NCI-H2227 (cell line): ENCODE measurements around the gene TUSC2.

Experiments used
- DNase-seq: peaks from one replicate; lab custom pipeline; 2025; ENCODE audit not compliant: unreplicated experiment; lab: John Stamatoyannopoulos, UW

Gene TUSC2, protein sequence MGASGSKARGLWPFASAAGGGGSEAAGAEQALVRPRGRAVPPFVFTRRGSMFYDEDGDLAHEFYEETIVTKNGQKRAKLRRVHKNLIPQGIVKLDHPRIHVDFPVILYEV

DNA sequence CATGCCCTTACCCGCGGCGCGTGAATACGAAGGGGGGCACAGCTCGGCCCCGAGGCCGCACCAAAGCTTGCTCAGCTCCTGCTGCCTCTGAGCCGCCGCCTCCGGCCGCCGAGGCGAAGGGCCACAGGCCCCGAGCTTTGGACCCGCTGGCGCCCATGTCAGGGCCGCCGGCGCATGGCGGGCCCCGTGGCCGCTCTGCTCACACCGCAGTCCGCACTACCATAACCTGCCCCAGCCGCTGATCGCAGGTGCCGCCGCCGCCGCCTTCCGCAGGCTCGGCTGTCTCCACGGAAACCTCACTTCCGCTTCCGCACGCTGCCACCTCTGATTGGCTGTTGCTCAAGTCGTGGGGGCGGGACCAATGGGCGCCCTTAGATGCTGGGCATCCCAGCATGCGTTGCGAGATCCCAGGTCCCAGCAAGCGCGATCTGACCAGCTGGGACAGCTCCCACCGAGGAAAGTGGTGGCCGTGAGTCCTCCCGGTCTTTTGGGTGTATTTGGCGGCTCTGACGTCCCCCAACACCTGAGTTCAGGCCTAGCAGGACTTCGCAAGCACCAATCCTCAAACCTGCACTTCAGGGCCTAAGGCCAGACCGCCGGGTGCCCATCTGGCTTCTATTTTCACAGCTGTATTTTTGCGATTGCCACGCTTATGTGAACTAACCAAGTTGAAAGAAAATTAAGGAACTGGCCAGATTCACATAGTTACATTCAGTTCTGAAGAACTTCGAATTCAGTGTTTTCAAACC lies at the start of gene TUSC2:
Gene TUSC2 (minus strand): TSS at position 281 of the 749 bp plus-strand sequence. CDS start 124 bp downstream, at position 157.
- DNase-seq = peak; percentile 96

DNA sequence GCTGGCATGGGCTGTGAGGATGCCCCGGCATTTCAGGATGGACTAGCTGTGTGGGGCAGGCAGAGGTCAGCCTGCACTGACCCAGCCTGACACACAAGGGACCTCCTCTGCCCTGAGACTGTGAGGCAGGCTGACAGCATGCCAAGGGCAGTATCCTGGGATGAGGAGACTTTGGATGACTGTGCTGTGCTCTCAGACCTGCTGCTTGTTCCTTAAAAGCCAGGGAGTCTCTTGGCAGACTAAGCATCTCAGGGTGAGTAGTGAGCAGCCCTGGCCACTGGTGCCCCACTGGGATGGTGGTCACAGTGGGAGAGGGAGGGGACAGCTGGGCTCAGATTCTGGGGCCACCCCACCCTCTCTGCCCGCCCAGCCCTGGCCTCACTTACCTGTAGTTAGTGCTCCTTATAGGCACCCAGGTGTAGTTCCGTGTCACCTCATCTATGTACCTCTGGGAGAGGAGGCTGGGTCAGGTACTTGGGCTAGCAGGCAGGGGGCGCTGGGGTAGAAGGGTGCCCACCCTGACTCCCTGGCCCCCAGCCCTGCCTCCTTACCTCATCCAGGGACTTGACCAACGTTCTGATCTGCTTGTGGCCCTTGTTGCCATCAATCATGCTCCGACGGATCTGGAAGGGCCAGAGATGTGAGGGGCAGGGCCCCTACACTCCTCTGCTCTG lies 47.4 kb upstream of the TUSC2 start:
- no peak for DNase-seq

DNA sequence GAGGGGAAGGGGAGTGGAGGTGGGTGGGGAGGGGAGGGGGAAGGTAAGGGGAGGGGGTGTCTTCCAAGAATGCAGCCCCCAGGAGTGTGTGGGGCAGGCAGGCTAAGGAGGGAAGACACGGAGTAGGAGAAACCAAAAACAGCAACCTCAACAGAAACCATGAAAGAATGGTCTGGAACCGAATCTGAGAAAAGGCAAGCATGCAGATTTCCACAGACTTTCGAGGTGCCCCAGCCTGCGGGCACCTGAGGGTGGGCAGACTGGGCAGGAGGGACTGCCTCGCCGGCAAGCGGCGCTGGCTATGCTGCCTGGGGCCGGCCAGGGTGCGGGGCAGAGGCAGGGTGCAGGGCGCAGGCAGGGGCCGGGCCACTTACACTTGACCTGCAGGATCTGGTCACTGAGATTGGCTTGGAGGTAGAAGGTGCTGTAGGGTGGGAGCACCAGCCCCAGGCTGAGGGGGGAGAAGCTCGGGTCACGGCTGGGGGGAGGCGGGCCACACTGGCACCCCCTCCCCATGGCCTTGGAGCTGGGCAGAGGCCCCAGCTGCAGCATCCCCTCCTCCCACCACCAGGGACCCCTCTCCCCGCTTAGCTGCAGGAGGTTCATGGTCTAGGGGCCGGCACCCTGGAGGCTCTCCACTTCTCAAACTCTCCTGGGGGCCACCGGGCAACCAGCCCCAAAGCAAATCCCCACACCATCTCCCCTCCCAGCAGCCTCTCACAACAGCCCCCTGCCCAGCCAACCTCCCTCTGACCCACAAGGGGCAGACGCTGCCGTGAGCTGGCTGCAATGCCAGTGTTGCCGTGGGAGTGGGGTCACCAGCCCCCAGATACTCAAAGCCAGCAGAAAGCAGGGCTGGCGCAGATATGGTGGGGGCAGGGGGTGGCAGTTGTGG lies 46.6 kb upstream of the TUSC2 start:
- DNase-seq = no peak

DNA sequence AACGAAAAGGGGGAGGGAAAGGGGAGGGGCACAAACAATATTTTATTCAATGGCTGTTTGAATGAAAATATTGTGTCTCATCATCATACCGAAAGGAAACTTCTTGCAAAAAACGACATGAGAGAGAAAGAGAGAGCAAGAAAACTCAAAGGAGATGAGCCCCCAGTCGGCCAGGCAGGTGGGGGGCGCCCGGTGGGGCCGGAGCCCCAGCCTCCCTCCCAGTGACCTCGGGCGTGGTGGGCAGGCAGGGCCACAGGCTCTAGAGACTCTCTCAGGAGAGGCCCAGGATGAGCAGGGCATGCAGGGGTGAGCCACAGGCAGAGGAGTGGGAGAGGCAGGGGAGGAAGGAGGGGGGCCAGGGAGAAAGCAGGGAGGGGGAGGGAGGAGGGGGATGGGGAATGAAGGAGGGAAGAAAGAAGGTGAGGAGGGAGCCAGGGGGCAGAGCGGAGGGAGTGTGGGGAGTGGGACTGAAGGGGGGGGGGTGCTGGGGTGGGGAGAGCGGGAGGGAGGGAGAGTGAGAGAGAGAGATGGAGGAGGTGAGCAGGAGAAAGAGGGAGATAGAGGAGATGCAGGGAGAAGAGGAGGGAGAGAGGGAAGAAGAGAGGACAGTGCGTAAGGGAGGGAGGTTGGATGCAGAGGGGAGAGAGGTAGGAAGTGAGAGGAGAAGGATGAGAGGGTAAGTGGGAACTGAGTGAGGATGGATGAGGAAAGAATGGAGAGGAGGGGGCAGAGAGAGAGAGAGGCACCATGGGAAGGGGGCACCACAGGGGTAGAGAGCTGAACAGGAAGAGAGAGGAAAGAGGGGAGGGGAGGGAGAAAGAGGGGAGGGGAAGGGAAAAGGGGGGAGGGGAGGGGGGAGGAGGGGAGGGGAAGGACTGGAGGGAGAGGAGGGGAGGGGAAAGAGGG lies 45.4 kb upstream of the TUSC2 start:
- no peak for DNase-seq

DNA sequence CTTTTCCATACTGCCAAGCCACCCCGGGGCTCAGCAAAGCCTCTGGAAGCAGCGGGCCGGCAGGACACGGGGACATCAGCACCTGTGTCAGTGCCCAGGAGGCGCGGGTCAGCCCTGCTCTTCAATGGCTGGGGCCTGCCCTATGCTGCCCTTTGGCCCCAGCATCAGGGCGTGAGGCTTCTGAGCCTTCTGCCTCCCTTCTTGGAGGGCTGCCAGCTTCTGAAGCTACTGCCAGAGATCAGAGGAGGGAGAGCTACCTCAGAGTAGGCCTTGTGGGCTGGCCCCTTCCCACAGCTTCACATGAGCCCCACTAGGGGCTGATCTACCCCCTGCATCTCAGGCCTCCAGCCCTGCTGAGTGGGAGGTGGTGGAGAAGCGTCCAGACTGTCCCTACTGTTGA lies 44.3 kb upstream of the TUSC2 start:
- peak; percentile 37 for DNase-seq

DNA sequence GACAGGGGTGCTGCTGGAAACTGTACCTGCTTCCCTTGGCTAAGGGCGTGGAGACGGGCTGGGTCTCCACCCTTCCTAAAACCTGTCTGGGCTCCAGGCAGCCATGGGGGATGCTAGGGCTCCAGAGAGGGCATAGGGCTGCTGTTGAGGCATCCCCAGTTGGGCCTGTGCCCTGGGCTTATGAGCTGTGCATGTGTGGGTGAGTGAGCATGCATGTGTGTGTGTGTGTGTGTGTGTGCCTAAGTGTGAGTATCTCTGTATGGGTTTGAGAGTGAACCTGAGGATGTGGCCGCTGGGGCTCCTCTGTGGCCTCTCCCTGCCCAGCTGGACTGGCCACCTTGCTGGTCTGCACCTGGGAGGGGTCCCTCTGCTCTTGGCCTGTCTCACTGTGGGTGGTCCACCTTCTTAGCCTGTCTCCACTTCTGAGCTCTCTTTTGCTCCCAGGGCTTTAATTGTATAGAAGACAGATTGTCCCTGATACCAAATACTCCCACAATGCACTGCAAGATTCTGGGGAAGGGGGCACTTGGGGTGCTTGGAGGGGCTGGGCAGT lies 43.2 kb upstream of the TUSC2 start:
- no peak for DNase-seq

DNA sequence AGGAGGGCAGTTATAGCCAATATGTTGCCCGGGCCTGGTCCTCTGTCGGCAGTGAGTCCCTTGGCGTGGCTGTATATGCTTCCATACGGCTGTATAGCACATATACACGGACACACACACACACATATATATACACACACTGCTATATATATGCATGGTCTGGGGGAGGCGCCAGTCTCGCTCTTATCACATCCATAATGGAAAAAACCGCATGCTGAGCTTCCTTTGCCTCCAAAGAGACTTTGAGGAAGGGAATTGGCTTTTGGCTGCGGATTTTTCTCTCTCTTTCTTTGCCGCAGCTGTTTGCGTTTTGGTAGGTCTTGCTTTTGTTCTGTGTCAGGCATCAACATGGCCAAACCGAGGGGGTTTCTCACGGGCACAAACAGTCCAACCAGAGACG lies 42.6 kb upstream of the TUSC2 start:
- peak; percentile 48 for DNase-seq

DNA sequence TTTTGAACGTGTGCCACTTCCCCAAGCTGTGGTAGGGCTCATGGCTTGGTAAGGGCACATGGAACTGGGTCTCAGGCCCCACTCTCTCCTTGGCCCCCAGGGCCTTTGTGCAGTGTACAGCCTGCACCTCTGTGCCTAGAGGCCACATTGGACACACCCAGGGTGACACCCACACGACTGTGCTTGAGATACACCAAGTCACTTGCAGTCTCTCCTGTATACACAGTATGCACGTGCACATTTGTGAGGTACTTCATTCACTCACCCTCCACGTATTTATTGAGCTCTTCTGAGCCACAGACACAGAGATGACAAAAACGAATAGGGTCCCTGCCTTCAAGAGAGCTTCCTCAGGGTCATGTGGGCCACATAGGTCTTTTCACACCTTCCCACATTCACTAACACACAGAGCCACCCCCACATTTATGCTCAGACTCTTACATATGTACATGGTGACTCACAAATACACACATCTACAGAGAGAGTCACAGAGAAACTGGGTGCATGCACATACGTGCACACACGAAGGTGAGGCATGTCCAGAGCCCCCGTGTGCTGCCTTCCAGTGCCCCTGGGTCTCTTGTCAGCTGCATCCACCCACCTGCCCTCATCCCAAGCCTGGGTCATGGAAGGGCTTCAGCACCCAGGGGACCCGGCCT lies 41.1 kb upstream of the TUSC2 start:
- DNase-seq = no peak

DNA sequence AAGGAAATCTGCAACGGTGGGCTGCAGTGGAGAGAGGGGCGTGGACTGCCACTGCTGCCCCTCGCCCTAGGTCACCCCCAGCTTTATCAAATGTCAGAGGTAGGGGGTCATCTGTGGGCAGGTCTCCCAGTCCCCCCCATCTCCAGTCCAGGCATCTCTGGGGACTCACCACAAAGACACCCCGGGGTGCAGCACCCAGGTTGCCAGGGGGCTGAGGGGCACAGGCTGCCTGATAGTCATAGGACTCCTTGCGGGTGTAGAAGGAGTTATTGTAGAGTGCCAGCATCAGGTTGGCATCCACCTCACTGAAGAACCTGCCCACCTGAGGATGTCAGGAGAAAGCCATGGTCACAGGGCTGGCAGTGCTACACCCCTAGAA lies 37.8 kb upstream of the TUSC2 start:
- no peak for DNase-seq

DNA sequence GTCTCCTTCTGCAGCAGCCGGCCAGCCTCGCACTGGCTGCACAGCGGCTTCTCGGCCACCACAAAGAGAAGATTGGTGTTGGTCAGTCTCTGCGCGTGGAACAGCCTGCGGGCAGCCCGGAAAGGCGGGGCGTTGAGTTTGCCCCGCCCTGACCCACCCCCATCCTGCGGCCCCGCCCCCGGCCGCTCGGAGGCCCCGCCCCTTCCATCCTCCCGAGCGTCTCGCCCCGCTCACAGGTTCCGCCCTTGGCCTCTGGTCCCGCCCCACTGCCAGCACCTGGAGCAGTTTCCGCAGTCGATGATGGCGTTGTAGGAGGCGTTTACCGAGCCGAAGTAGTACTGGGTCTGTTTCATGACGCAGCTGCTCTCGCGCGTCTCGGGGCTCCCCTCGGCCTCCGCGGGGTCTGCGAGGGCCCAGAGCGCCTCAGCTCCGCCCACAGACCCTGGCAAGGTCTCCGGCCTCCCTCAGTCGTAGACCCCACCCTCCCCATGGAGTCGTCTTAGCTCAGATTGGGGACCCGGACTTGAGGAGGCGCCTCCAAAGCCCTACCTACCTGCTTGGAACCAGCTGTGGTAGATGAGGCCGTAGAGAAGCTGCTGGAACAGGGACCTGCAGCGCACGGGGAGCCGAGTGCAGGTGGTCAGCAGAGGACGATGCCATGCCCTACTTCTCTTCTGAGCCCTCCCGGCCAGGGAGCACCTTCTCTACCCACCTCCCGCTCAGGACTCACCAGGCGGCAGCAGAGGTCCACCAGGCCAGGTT lies 37.2 kb upstream of the TUSC2 start:
- DNase-seq = peak; percentile 86

DNA sequence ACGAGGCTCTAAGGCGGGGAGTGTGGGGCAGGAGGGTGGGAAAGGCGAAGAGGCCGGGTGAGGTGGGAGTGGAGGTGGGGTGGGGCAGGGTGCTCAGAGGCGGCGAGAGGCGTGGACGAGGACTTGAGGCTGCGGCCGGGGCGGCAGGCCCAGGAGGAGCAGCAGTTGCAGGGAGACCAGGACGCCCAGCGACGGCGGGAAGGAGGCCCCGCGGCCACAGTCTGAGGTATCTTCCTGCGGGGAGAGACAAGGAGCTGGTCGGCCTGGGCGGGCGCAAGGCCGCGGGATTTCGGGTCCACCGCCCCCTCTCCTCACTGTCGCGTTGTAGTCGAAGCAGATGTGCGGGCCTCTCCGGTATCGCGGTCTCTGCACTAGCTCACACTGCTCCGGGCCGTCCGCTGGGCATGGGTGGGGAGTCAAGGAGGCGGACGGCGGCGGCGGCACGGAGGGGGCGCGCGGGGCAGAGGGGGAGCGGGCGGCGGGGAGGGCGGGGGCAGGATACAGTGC lies 36.6 kb upstream of the TUSC2 start:
- peak; percentile 63 for DNase-seq

DNA sequence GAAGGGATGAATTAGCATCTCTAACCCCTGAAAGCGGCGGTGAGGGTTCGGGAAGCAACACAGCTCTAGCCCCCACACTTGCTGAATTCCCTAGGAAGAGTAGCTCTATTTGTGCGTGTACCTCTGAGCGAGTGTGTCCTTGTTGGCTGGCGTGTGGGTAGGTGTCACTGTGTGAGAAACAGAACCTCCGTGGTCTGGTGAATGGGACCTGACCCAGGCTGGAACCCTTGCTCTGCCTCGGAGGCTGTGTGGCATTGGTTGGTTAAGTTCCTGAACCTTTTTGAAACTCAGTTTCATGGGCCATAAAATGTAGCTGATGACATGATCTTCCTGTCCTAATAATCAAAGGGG lies 31.7 kb upstream of the TUSC2 start:
- DNase-seq = no peak

DNA sequence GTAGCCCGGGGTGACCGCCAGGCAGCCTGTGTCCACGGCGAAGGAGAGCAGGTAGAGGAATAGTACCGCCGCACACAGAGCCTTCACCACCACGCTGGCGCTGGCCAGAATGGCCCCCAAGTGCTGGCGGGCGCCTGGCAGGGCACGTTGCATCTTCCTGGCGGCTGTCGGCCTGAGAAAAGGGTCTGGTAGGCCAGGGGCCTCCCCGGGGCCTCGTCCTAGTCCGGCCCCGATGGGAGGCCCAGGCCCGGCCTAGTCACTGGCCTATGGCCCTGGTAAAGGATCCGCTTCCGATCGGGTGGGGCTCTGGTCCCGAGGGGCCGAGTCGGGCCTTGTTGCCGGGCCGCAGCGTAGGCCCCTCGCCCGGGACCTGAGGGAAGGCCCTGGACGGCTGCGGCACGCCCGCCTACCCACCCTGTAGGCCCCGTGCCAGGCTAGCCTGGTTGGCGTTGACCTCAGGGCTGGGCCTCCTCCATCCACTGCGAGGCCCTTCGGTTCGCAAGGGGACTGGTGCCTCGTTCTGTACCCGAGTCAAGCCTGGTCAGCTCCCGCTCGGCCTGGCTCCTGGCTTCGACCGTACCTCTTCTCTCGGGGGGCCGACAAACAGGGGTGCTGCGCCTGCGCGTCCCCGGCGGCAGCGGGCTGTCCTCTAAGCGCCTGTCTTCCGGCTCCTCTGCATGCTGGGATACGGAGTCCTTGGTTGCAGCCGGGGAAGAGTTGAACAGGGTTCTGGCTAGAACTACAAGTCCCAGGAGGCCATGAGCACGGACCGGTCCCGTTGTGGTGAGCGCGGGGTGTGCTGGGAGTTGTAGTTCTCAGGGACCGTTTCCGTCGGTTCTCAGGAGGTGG lies 31.1 kb upstream of the TUSC2 start, which contains the start of gene TMEM115:
Gene TMEM115 (minus strand): TSS at position 611 of the 849 bp plus-strand sequence. CDS start 458 bp downstream, at position 153.
- DNase-seq = peak; percentile 95

DNA sequence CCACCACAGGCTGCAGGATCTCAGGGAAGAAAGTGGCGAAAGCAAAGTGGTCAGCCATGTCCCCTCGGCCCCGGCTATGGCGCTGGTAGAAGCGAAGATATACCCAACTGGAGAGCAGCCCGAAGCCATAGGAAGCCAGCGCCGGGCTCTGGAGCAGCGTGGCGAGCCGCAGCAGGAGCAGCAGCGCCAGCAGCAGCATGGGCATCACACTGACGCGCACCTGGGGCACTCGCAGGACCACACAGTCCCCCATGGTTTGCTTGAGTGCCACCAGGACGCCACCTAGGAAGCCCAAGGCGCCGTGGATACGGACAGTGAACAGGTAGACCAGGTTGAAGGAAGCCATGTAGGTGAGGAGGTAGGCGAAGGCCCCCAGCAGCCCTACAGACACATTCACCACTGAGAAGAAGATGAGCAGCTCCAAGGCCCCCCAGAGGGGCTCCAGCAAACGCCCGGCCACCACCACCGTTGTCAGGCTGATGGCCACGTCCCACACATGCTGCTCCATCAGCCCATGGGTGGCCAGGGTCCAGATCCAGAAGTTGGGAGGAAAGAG lies 30.4 kb upstream of the TUSC2 start:
- DNase-seq = no peak

DNA sequence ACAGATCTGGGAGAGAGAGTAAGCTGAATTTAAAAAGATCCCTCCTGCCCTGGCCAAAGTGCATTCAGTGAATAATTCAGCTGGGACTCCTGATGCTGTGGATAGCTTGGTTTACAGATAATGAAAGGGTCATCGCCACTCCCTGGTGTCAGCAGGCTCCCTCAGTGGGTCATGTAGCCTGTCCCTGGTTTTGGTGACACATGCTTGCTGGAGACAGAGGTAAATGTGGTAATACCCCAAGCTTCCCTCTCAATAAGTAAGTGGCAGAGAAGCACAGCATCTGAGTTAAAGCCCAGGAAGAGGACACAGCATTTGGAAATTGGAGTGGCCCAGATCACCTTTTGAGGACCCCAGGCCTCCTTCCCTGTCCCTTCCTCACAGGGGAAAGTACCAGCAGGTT lies 29.5 kb upstream of the TUSC2 start:
- DNase-seq = no peak

DNA sequence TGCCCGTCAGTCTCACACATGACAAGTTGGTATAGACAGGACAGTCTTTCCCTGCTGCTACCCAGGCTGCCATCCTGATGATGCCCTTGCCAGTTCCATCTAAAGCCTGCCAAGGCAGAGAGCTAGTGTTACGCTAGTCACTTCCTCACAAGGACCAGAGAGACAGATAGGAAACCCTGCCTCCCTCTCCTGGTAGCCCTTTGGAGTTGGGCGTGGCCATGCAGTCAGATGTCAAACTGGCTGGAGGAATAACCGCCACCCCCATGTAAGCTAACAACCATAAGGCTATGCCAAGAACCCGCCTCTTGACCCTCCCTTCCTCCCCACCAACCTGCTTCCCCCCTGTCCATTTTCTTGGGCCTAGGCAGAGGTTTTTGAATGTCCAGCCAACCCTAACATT lies 28.5 kb upstream of the TUSC2 start:
- DNase-seq = no peak

DNA sequence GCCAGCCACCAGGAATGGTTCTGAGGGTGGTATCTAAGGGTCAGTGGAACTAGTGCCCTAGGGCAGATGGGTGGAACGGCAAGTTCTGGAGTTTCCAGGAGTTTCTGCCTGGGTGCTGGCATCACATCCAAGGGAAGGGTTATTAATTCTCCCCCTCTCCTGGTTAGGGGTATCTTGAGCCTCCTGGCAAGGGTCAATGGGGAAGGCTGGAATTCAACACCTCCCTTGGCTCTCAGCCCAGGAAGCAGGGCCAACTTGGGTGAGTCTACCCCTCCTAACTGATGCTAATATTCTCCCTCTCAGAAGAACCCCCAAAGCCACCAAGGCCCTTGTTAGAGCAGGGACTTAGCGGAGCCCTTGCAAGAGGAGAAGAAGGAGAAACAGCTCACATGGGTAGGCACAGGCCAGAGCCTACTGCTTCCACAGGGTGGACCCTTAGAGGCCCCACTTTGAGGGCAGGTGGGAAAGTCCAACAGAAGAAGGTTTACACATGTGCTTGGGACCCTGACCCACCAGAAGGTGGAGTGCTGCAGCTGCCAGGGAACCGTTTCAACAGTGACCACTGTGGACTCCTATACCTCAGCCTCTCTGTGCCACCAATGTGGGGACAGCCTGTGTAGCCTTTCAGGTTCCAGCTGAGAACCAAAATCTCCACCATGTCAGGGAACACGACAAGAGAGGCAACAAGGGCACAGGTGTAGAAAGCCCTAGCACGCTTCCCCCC lies 28.0 kb upstream of the TUSC2 start:
- no peak for DNase-seq
